PFSK-1 (cell line): ENCODE data around the gene NEGR1.

ENCODE experiments used
- FOXP2 ChIP-seq: optimal IDR thresholded peaks from 2 replicates; pipeline ENCODE3; 2011; ENCODE audit warnings: borderline replicate concordance, control low read depth, inconsistent platforms; ENCODE audit not compliant: insufficient read depth; ENCODE audit errors: extremely low read length, extremely low read depth
- POLR2AphosphoS5 ChIP-seq: IDR thresholded peaks from 2 replicates; pipeline ENCODE4 v1.6.1; 2012; ENCODE audit warnings: low read depth, mild to moderate bottlenecking, control low read depth, low read length, moderate library complexity
- REST ChIP-seq, 2 experiments: IDR thresholded peaks; 2 replicates each; pipeline versions ENCODE4 v1.6.1 to v1.8.0; 2011 to 2012; ENCODE audit warnings: low read depth in 2 of 2, low read length in 2 of 2, control low read depth in 1 of 2, inconsistent platforms in 1 of 2, mild to moderate bottlenecking in 1 of 2, moderate library complexity in 1 of 2; ENCODE audit not compliant: insufficient read depth in 1 of 2
- SIN3A ChIP-seq: IDR thresholded peaks from 2 replicates; pipeline ENCODE4 v1.6.1; 2012; ENCODE audit warnings: mild to moderate bottlenecking, low read length, moderate library complexity, borderline replicate concordance; ENCODE audit not compliant: insufficient read depth
- TAF1 ChIP-seq: IDR thresholded peaks from 2 replicates; pipeline ENCODE4 v1.6.1; 2012; ENCODE audit warnings: low read length, control low read depth, borderline replicate concordance; ENCODE audit not compliant: insufficient read depth

The NEGR1 gene

DNA sequence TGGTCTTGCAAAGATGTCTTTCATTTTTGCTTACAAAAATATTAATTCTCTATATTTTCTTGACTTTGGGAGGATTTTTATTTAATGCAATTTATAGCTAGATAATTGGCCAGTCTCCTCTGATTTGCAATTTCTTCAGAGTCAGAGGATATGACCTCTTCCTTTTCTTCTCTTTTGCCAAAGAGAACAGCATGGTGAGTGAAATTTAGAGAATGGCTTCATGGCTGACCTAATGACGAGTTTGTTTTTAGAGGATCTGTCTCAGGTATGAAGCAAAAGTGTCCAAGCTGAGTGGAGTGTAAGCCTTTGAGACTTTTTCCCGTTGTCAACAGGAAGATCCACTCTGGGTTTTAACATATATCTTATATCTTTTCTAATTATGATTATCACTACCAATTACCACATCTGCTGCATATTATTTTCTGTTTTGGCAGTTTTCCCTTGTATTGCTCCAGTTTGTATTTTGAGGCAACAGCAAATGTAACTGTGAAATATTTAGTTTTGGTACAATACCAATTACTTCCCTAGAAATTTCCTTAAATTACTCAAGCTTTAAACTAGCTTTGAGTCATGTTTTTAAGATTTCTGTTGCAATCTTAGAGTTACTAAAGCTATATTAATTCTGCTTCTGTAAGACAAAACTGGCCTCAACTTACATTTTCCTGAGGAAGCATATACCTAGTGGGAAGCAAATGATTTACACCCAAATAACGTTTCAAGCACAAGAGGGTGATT, 868.7 kb downstream of the NEGR1 start:
- TF ChIP-seq TAF1 (no peak), FOXP2 (no peak), SIN3A (no peak), REST (IDR thresholded peaks at IDR 0.05; ENCODE audit: insufficient read depth in 1 of 2, low read depth in 2 of 2, low read length in 2 of 2) (no peak), POLR2AphosphoS5 (no peak)

DNA sequence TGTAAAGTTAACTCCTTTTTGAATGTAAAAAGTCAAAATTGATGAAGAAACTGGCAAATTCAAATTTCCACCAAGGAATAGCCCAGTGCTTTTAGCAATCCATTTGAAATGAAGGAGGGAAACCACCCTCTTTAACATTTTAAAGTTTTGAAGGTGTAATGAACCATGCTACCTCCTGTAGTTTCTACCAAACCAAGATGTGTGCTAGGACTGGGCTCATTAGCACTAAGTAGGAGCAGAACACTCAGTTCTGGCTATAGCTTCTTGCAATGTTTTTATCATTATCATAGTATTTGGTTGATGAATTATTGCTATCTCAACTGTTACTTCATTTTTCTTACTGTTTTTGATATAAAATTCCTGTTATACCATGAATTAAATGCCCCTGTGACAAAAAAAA, 882.3 kb downstream of the NEGR1 start:
- TF ChIP-seq FOXP2 = no peak
- TF ChIP-seq POLR2AphosphoS5 = no peak
- no peak for TF ChIP-seq REST (IDR thresholded peaks at IDR 0.05; ENCODE audit: insufficient read depth in 1 of 2, low read depth in 2 of 2, low read length in 2 of 2)
- no peak for TF ChIP-seq SIN3A
- no peak for TF ChIP-seq TAF1

DNA sequence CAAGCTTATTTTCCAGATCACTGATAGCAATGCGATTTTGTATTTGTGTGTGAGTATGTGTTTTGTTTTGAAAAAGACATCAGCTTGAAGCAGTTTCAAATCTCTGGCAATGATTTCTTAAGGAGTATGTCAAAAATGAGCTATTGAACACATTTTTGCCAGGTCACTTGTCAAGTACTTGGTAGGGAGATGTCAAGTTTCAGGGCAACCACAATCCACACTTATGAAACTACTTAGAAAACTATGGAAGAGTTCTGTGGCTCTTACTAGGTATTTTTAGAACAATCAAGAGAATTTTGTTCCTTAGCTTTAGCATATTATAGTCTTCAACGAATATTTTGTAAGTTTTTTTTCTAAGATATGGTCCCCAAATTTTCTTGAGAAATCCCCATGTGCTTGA, 882.7 kb downstream of the NEGR1 start:
- TF ChIP-seq POLR2AphosphoS5 = no peak
- no peak for TF ChIP-seq REST (IDR thresholded peaks at IDR 0.05; ENCODE audit: insufficient read depth in 1 of 2, low read depth in 2 of 2, low read length in 2 of 2)
- TF ChIP-seq SIN3A = no peak
- TF ChIP-seq TAF1 = no peak
- TF ChIP-seq FOXP2 = no peak

DNA sequence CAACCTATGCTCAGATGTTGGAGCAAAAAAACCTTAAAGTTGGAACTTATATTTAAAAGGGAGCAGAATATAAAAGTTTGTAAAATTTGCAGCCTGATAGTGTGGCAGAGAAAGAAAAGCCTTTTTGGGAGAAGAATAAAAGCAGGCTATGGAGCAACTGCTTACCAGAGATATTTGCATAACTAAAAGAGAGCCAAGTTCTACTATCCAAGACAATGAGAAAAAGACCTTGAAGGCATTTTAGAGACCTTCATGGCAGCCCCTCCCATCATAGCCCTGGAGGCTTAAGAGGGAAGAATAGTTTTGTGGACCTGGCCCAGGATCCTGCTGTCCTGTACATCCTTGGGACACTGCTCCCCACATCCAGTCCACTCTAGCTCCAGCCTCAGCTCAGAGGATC, 889.0 kb downstream of the NEGR1 start:
- no peak for TF ChIP-seq REST (IDR thresholded peaks at IDR 0.05; ENCODE audit: insufficient read depth in 1 of 2, low read depth in 2 of 2, low read length in 2 of 2)
- no peak for TF ChIP-seq FOXP2
- TF ChIP-seq TAF1 = no peak
- TF ChIP-seq POLR2AphosphoS5 = no peak
- no peak for TF ChIP-seq SIN3A
